Neutrophil (primary cell): ENCODE results near the gene LCORL.
A peak's percentile ranks its signal among the peaks of the same experiment; 100 is the strongest.

Experiments
- H3K27ac ChIP-seq: fragments of 200-600 bp; sonication (generic); 2 replicates; pipeline ENCODE4 v1.5.1; 2016; ENCODE audit warnings: mild to moderate bottlenecking, moderate library complexity
- H3K27me3 ChIP-seq: fragments of 200-600 bp; sonication (generic); 2 replicates; pipeline ENCODE4 v1.6.0; 2016; ENCODE audit warnings: mild to moderate bottlenecking
- H3K36me3 ChIP-seq: fragments of 200-600 bp; sonication (generic); 2 replicates; pipeline ENCODE4 v1.5.1; 2017
- H3K4me1 ChIP-seq, 2 experiments: fragments of 200-600 bp in 1 of 2; sonication (generic) in 1 of 2; 1 replicate in 1 of 2; 2 replicates in 1 of 2; pipeline versions ENCODE4 v1.5.1 to v1.6.1; 2013 to 2016; ENCODE audit warnings: low read depth in 1 of 2, low read length in 1 of 2, mild to moderate bottlenecking in 1 of 2, moderate library complexity in 1 of 2; ENCODE audit not compliant: control insufficient read depth in 1 of 2, insufficient read depth in 1 of 2
- H3K4me3 ChIP-seq, 2 experiments: fragments of 200-600 bp in 1 of 2; sonication (generic) in 1 of 2; 1 replicate in 1 of 2; 2 replicates in 1 of 2; pipeline ENCODE4 v1.5.1; 2013 to 2016; ENCODE audit warnings: low read depth in 1 of 2, low read length in 1 of 2, mild to moderate bottlenecking in 1 of 2, moderate library complexity in 1 of 2
- H3K9me3 ChIP-seq: fragments of 200-600 bp; sonication (generic); 2 replicates; pipeline ENCODE4 v1.5.1; 2016
- TF ChIP-seq, protein P1 (sequence below): fragments of 200-600 bp; sonication (generic); IDR thresholded peaks from 2 replicates; pipeline ENCODE4 v1.5.1; 2016; ENCODE audit warnings: antibody characterized with exemption

LCORL gene

DNA sequence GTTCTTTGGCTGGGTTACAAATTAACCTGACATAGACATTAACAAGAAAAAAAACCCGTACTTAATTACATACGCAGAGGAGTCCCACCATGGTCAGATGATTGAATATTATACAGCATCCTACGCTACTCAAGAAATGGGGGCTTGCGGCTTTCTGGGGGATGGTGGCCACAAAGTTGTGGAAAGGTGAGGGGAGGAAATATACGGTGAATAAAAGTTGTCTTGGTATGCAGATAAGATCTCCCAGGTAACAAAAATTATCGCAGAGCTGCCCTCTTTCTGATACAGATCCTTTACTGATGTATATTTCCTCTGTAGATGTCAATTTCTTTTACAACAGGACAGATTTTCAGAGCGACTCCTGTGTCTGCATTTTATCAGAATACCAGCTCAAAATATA lies 211.9 kb downstream of the LCORL start:
- peaks cover 2% of the 10 kb centered on the region for H3K36me3 ChIP-seq
- peak overlapping the region; percentile 92 for H3K4me3 ChIP-seq
- no peaks in the 10 kb centered on the region for H3K27me3 ChIP-seq
- no peaks in the 10 kb centered on the region for H3K9me3 ChIP-seq
- TF ChIP-seq, protein P1, sequence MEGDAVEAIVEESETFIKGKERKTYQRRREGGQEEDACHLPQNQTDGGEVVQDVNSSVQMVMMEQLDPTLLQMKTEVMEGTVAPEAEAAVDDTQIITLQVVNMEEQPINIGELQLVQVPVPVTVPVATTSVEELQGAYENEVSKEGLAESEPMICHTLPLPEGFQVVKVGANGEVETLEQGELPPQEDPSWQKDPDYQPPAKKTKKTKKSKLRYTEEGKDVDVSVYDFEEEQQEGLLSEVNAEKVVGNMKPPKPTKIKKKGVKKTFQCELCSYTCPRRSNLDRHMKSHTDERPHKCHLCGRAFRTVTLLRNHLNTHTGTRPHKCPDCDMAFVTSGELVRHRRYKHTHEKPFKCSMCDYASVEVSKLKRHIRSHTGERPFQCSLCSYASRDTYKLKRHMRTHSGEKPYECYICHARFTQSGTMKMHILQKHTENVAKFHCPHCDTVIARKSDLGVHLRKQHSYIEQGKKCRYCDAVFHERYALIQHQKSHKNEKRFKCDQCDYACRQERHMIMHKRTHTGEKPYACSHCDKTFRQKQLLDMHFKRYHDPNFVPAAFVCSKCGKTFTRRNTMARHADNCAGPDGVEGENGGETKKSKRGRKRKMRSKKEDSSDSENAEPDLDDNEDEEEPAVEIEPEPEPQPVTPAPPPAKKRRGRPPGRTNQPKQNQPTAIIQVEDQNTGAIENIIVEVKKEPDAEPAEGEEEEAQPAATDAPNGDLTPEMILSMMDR: no peak
- H3K27ac ChIP-seq: peak overlapping the region; percentile 93
- H3K4me1 ChIP-seq: peaks cover 33 to 39% of the 10 kb centered on the region in 2 experiments

DNA sequence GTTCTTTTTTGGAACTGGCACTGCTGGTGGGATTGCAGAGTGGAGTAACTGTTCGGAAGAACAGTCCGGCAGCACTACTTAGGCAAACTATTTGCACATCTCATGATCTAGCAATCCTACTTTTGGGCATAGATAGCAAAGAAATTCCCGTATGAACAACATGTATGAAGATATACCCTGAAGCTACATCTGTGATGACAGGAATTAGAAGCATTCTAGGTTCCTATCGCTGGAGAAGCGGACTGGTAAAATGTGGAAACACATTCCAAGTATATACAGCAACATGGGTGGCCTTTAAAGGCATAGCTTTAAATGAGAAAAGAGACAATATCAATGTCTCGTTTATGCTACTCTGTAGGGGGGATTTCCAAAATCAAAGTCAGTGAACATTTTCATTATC lies 214.1 kb downstream of the LCORL start:
- Histone ChIP-seq H3K4me3 (no peak overlapping the region), H3K27ac (no peak overlapping the region), H3K27me3 (no peaks in the 10 kb centered on the region), H3K36me3 (peaks cover 24% of the 10 kb centered on the region), H3K4me1 (peaks cover 32 to 33% of the 10 kb centered on the region in 2 experiments), H3K9me3 (no peaks in the 10 kb centered on the region)
- TF ChIP-seq, protein P1: no peak

DNA sequence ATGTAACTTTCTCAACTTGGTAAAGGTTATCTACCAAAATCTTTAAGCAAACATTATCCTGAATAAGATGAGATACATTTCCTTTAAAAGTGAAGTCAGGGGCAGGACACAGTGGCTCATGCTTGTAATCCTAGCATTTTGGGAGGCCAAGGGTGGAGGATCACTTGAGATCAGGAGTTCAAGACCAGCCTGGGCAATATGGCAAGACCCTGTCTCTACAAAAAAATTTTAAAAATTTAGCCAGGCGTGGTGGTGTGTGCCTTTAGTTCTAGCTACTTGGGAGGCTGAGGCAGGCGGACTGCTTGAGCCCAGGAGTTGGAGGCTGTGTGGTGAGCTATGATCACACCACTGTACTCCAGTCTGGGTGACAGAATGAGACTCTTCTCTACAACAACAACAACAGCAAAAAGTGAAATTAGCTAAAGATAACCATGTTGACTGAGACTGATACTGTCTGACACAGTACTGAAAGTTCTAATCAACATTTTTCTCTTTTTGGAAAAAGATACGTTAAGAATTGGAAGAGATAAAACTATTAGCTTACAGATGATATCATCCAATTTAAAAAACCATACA lies 215.9 kb downstream of the LCORL start:
- TF ChIP-seq, protein P1: no peak
- no peak overlapping the region for H3K4me3 ChIP-seq
- H3K27ac ChIP-seq: no peak overlapping the region
- H3K36me3 ChIP-seq: peaks cover 24% of the 10 kb centered on the region
- peaks cover 15 to 23% of the 10 kb centered on the region in 2 experiments for H3K4me1 ChIP-seq
- no peaks in the 10 kb centered on the region for H3K27me3 ChIP-seq
- no peaks in the 10 kb centered on the region for H3K9me3 ChIP-seq

DNA sequence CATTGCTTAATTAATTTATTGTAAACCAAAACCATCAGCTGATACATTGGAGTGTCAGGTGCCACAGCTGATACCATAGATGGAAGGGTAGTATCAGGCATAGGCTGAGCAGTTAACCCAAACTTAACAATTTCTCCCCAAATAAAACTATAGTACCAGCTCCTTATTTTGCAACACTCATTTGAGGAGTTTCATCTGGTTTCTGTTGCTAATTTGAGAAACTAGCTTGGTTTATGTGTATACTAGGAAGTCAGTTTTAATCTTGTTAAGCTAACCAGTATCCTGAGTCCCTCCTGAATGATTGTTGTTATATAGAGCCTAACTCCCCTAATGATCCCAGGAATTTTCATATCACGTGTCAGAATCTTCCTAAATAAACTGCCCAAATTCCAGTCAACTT lies 223.7 kb downstream of the LCORL start:
- Histone ChIP-seq H3K36me3 (peaks cover 9% of the 10 kb centered on the region), H3K4me3 (no peak overlapping the region), H3K27me3 (no peaks in the 10 kb centered on the region), H3K4me1 (no peaks in the 10 kb centered on the region), H3K27ac (no peak overlapping the region), H3K9me3 (no peaks in the 10 kb centered on the region)
- TF ChIP-seq, protein P1: no peak

DNA sequence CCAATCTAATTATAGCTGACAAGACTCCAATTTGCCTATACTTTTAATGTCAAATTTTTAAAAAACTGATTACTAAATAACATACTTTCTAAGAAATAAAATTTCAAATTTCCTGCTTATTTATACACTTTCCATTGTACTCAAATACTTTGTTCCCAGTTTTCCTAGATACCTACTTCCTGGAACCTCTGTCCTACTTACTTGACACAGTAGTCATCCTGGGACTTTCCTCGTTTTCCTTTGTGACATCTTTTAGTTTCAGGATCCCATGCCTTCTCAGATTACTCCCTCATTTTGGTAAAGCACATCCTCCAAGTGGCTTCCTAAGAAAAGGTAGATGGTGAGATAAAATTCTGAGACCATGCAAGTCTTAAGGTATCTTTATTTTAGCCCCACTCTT lies 226.8 kb downstream of the LCORL start:
- no peak overlapping the region for H3K27ac ChIP-seq
- H3K4me1 ChIP-seq: no peaks in the 10 kb centered on the region
- no peaks in the 10 kb centered on the region for H3K36me3 ChIP-seq
- no peaks in the 10 kb centered on the region for H3K27me3 ChIP-seq
- TF ChIP-seq, protein P1: no peak
- no peak overlapping the region for H3K4me3 ChIP-seq
- no peaks in the 10 kb centered on the region for H3K9me3 ChIP-seq
